Suprapubic skin (tissue), 3 donors: ENCODE data around the gene NUDT3.

Source experiments
- POLR2A ChIP-seq, 2 donors: fragments of 450-650 bp; IDR thresholded peaks; one replicate each; pipeline ENCODE4 v1.6.1; 2017; ENCODE audit warnings: antibody characterized with exemption in 2 of 2, mild to moderate bottlenecking in 2 of 2, moderate library complexity in 2 of 2
- TF ChIP-seq, protein P1 (sequence below), 2 donors: fragments of 200-600 bp in 1 of 2; fragments of 450-650 bp in 1 of 2; sonication (generic) in 1 of 2; IDR thresholded peaks; one replicate each; pipeline ENCODE4 v1.5.1; 2016 to 2019; ENCODE audit warnings: antibody characterized with exemption in 2 of 2, mild to moderate bottlenecking in 1 of 2, moderate library complexity in 1 of 2

DNA sequence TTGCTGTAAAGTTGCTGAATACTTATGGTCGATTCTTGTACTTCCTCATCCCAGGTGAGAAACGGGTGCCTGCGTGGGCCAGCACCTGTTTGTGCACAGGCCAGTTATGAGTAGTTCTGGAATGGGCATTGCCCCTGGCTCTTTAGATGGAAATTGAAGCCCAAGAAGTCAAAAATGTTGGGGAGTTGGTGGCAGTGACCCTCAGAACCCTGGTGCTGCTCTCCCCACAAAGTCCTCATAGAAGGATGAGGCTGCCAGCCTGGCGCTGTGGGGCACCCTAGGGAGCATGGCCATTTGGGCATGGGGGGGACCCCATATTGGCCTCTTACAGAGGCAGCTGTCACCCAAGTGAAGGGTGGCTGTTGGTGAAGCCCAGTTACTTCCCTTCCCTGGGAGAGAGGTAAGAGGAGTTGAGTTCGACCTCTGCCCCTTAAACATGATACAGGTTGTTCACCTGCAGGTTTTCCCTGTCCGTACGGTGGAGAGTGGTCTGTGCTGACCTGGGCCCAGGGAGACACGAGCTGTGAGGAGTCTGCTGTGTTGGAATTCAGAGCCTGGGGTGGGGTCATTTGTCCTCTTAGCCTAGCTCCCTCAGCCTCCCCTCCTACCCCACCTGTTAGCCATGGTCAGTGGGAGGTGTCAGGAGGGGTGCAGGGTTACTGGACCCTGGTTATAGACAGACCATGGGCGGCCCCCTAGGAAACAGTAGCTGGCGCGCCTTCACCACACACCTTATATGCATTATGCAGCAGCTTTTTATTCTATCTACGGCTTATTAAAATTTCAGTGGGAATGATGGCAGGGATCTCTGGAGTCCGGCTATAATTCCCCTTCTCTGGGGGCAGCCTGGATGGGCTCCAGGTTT is 150.9 kb downstream of the NUDT3 start:
- TF ChIP-seq, protein P1, sequence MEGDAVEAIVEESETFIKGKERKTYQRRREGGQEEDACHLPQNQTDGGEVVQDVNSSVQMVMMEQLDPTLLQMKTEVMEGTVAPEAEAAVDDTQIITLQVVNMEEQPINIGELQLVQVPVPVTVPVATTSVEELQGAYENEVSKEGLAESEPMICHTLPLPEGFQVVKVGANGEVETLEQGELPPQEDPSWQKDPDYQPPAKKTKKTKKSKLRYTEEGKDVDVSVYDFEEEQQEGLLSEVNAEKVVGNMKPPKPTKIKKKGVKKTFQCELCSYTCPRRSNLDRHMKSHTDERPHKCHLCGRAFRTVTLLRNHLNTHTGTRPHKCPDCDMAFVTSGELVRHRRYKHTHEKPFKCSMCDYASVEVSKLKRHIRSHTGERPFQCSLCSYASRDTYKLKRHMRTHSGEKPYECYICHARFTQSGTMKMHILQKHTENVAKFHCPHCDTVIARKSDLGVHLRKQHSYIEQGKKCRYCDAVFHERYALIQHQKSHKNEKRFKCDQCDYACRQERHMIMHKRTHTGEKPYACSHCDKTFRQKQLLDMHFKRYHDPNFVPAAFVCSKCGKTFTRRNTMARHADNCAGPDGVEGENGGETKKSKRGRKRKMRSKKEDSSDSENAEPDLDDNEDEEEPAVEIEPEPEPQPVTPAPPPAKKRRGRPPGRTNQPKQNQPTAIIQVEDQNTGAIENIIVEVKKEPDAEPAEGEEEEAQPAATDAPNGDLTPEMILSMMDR (IDR thresholded peaks at IDR 0.05) = no peak
- TF ChIP-seq POLR2A (IDR thresholded peaks at IDR 0.05) = no peak
